Ovary (tissue), 3 donors: ENCODE data around the gene CNOT3.

ENCODE experiments used
- CTCF ChIP-seq, 3 donors: fragments of 450-650 bp in 2 of 3; fragments of 200-600 bp in 1 of 3; IDR thresholded peaks; one replicate each; pipeline versions ENCODE4 v1.5.1 to v1.8.0; 2016 to 2022; ENCODE audit warnings: antibody characterized with exemption in 3 of 3, mild to moderate bottlenecking in 1 of 3
- POLR2A ChIP-seq: fragments of 450-650 bp; IDR thresholded peaks from one replicate; pipeline ENCODE4 v1.6.1; 2017; ENCODE audit warnings: antibody characterized with exemption, mild to moderate bottlenecking, moderate library complexity
- donor health status: DM: no; HTN: no; CAD: no.

DNA sequence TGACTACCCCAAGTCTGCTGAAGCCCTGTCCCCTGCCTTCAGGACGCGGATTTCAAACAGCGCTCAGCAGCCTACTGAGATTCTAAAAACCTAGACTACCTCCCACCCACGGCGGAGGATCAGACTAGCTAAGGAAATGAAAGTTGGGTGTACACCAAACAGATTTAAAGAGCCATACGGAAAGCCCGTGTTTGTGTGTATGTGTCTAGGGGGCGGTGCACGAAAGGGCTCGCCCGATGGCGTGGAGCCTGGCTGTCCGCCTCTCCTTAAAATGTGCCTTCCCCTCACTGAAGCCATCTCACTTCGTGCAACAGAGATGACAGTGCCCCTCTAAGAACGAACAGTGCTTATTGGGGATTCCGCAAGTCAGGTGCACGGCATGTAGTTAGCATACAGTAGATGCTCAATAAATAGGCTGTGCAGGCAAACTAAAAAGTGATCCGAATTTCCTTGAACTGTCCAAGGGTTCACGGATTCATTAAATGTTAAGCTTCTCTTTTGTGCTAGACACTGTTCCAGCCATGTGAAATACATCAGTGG lies 21.3 kb downstream of the CNOT3 start:
- TF ChIP-seq POLR2A (no peak), CTCF (IDR thresholded peaks at IDR 0.05) (no peak)
